SK-N-SH (cell line): ENCODE results near the gene GSTM4. TPM values are rescaled to one million over a fixed set of nuclear protein-coding genes. Genes with fewer than 3 reads are reported as not detected.
"Not testable (repeated sequence)": the region's sequence is repeated elsewhere in the genome, so short reads cannot be mapped to it uniquely, and the experiment has no call there.

ENCODE experiments used
- CTCF ChIA-PET: fragments of 300-600, 350-600 bp; formaldehyde crosslinking; extraction: SDS; loops from one replicate; lab custom pipeline; 2021; lab: Yijun Ruan, JAX
- POLR2A ChIA-PET: fragments of 350-600 bp; sonication (Branson Sonifier 250); formaldehyde crosslinking; extraction: SDS; loops from one replicate; lab custom pipeline; 2020; ENCODE audit warnings: antibody characterized with exemption, inconsistent platforms; lab: Yijun Ruan, JAX
- DNase-seq: peaks from one replicate; pipeline ENCODE4 v3.0.0; 2012
- H2AFZ ChIP-seq: fragments of 200-600 bp; sonication (generic); 2 replicates; pipeline ENCODE4 v1.8.1; 2016; ENCODE audit warnings: antibody characterized with exemption, mild to moderate bottlenecking, low read depth
- H3F3A ChIP-seq: fragments of 200-600 bp; sonication (generic); replicated peaks from 2 replicates; pipeline ENCODE3; 2016; ENCODE audit warnings: antibody characterized with exemption, mild to moderate bottlenecking; ENCODE audit not compliant: insufficient read depth
- H3K27ac ChIP-seq, 2 experiments: fragments of 200-500 bp in 1 of 2; fragments of 200-600 bp in 1 of 2; sonication (Bioruptor generic) in 1 of 2; sonication (generic), shearing (Covaris generic) in 1 of 2; 2 replicates each; pipeline versions ENCODE4 v1.5.1 to v1.6.1; 2014 to 2016; ENCODE audit warnings: low read depth in 2 of 2, inconsistent platforms in 1 of 2, low read length in 1 of 2, mild to moderate bottlenecking in 1 of 2, mixed read lengths in 1 of 2
- H3K27me3 ChIP-seq: fragments of 200-600 bp; sonication (generic), shearing (Covaris generic); 2 replicates; pipeline ENCODE4 v1.6.1; 2016; ENCODE audit warnings: mixed run types; ENCODE audit not compliant: insufficient read depth
- H3K36me3 ChIP-seq, 2 experiments: fragments of 200-500 bp in 1 of 2; fragments of 200-600 bp in 1 of 2; sonication (Bioruptor generic) in 1 of 2; sonication (generic) in 1 of 2; replicated peaks in 1 of 2; 2 replicates each; pipeline versions ENCODE3 to v1.5.1; 2014 to 2016; ENCODE audit warnings: low read length in 1 of 2, mild to moderate bottlenecking in 1 of 2; ENCODE audit not compliant: insufficient read depth in 2 of 2, control insufficient read depth in 1 of 2
- H3K4me1 ChIP-seq, 2 experiments: fragments of 200-500 bp in 1 of 2; fragments of 200-600 bp in 1 of 2; sonication (Bioruptor generic) in 1 of 2; sonication (generic), shearing (Covaris generic) in 1 of 2; 2 replicates each; pipeline versions ENCODE4 v1.5.1 to v1.6.1; 2014 to 2016; ENCODE audit warnings: low read depth in 1 of 2, low read length in 1 of 2, mixed run types in 1 of 2; ENCODE audit not compliant: insufficient read depth in 2 of 2, control insufficient read depth in 1 of 2
- H3K4me2 ChIP-seq: fragments of 200-600 bp; sonication (generic), shearing (Covaris generic); 2 replicates; pipeline ENCODE4 v1.6.1; 2017; ENCODE audit warnings: mixed run types
- H3K4me3 ChIP-seq, 2 experiments: fragments of 200-500 bp in 1 of 2; fragments of 200-600 bp in 1 of 2; sonication (Bioruptor generic) in 1 of 2; sonication (generic), shearing (Covaris generic) in 1 of 2; 2 replicates each; pipeline versions ENCODE4 v1.5.1 to v1.8.1; 2014 to 2016; ENCODE audit warnings: low read depth in 2 of 2, inconsistent platforms in 1 of 2, low read length in 1 of 2, mild to moderate bottlenecking in 1 of 2, mixed read lengths in 1 of 2, moderate library complexity in 1 of 2
- H3K79me2 ChIP-seq: fragments of 200-600 bp; sonication (generic); 2 replicates; pipeline ENCODE4 v1.8.1; 2017; ENCODE audit warnings: mild to moderate bottlenecking; ENCODE audit not compliant: insufficient read depth
- H3K9ac ChIP-seq: fragments of 200-600 bp; sonication (generic); 2 replicates; pipeline ENCODE4 v1.6.1; 2017; ENCODE audit warnings: mixed run types
- H3K9me2 ChIP-seq: fragments of 200-600 bp; sonication (generic); 2 replicates; pipeline ENCODE4 v1.6.1; 2017; ENCODE audit warnings: mixed run types
- H3K9me3 ChIP-seq: fragments of 200-600 bp; sonication (generic); 2 replicates; pipeline ENCODE4 v1.6.1; 2017; ENCODE audit warnings: mixed run types, mild to moderate bottlenecking, moderate library complexity
- H4K20me1 ChIP-seq: fragments of 200-600 bp; sonication (generic); 2 replicates; pipeline ENCODE4 v1.6.1; 2017; ENCODE audit warnings: mild to moderate bottlenecking, mixed run types; ENCODE audit not compliant: insufficient read depth
- CHD2 ChIP-seq: fragments of 150-350 bp; IDR thresholded peaks from 2 replicates; pipeline ENCODE4 v1.6.1; 2018; ENCODE audit warnings: low read length; ENCODE audit not compliant: partially characterized antibody
- EP300 ChIP-seq, 2 experiments: IDR thresholded peaks; 2 replicates each; pipeline versions ENCODE4 v1.4.0 to v1.6.1; 2012; ENCODE audit warnings: borderline replicate concordance in 1 of 2, low read depth in 1 of 2, low read length in 1 of 2
- FOSL2 ChIP-seq: IDR thresholded peaks from 2 replicates; pipeline ENCODE4 v1.4.0; 2012; ENCODE audit warnings: low read depth, mild to moderate bottlenecking, moderate library complexity, borderline replicate concordance
- GATA2 ChIP-seq: sonication (generic); formaldehyde crosslinking; IDR thresholded peaks from 2 replicates; pipeline ENCODE4 v1.5.0; 2020; ENCODE audit warnings: mild to moderate bottlenecking, missing genetic modification reagents
- IRF3 ChIP-seq: fragments of 150-350 bp; IDR thresholded peaks from 2 replicates; pipeline ENCODE4 v1.6.1; 2016; ENCODE audit warnings: mild to moderate bottlenecking, low read depth, low read length
- RAD21 ChIP-seq: IDR thresholded peaks from 2 replicates; pipeline ENCODE4 v1.6.1; 2012; ENCODE audit warnings: mild to moderate bottlenecking, low read length
- TAF1 ChIP-seq: IDR thresholded peaks from 2 replicates; pipeline ENCODE4 v1.6.1; 2012; ENCODE audit warnings: low read depth, mild to moderate bottlenecking, low read length, moderate library complexity, borderline replicate concordance
- TEAD4 ChIP-seq: IDR thresholded peaks from 2 replicates; pipeline ENCODE4 v1.4.0; 2012; ENCODE audit warnings: mild to moderate bottlenecking, borderline replicate concordance; ENCODE audit not compliant: insufficient read depth
- WGBS: methylation state at CpG from one replicate; pipeline ENCODE4 v1.1.6; 2017; ENCODE audit warnings: low lambda C conversion rate; 5-methylcytosine and 5-hydroxymethylcytosine counted together
- polyA plus RNA-seq, 3 experiments: library from polyadenylated mRNA; depleted of rRNA; stranded (reverse); fragments of >200 nt; gene quantifications; 2 replicates each; pipeline ENCODE4 v1.2.3, GENCODE V29; 2012
- TF ChIP-seq, protein P1 (sequence below): IDR thresholded peaks from 2 replicates; pipeline ENCODE4 v1.4.0; 2012; ENCODE audit warnings: low read depth, borderline replicate concordance

GSTM4 gene
- polyA plus RNA-seq, 1 of the 3 experiments (the other 2 are of a cell fraction) = 34.2 TPM

GRCh38 chr1:109689844-109690405, 34.0 kb downstream of the GSTM4 start (continued):
- TF ChIP-seq, protein P1, sequence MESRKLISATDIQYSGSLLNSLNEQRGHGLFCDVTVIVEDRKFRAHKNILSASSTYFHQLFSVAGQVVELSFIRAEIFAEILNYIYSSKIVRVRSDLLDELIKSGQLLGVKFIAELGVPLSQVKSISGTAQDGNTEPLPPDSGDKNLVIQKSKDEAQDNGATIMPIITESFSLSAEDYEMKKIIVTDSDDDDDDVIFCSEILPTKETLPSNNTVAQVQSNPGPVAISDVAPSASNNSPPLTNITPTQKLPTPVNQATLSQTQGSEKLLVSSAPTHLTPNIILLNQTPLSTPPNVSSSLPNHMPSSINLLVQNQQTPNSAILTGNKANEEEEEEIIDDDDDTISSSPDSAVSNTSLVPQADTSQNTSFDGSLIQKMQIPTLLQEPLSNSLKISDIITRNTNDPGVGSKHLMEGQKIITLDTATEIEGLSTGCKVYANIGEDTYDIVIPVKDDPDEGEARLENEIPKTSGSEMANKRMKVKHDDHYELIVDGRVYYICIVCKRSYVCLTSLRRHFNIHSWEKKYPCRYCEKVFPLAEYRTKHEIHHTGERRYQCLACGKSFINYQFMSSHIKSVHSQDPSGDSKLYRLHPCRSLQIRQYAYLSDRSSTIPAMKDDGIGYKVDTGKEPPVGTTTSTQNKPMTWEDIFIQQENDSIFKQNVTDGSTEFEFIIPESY = no peak
- TF ChIP-seq GATA2 = no peak

DNA sequence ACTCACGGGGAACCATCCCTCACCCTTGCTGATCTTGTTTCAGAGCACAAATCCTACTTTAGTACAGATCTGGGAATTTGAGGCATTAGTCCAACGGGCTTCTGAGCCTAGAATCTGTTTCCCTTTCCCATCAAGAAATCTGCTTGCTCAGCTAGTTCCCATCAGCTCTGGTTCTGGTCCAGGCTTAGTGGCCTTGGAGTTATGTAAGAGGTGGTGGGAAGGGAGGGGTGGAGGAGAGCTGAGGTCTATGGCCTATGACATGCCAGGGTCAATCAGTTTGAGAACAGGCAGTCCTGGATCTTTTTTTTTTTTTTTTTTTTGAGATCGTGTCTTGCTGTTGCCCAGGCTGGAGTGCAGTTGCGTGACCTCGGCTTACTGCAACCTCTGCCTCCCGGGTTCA, 35.9 kb downstream of the GSTM4 start:
- Histone ChIP-seq H3K79me2 (no peaks in the 10 kb centered on the region), H3K4me3 (no peak overlapping the region), H3K9me2 (no peaks in the 10 kb centered on the region), H2AFZ (no peak overlapping the region), H3K27me3 (no peaks in the 10 kb centered on the region), H4K20me1 (no peaks in the 10 kb centered on the region), H3K9ac (no peak overlapping the region), H3K4me2 (no peak overlapping the region), H3K27ac (no peak overlapping the region), H3K36me3 (no peaks in the 10 kb centered on the region), H3F3A (no peaks in the 10 kb centered on the region), H3K4me1 (no peaks in the 10 kb centered on the region), H3K9me3 (no peaks in the 10 kb centered on the region)
- TF ChIP-seq TAF1 = no peak
- TF ChIP-seq GATA2 = no peak
- no peak for TF ChIP-seq CHD2
- TF ChIP-seq RAD21 = no peak
- TF ChIP-seq, protein P1 = no peak
- no peak for TF ChIP-seq TEAD4
- TF ChIP-seq IRF3 = no peak
- TF ChIP-seq FOSL2 = no peak
- no peak for TF ChIP-seq EP300 (IDR thresholded peaks at IDR 0.05; ENCODE audit: borderline replicate concordance in 1 of 2, low read depth in 1 of 2, low read length in 1 of 2)
- no CpG with 5 or more reads among the region's 6 CpGs for WGBS
- CTCF ChIA-PET = no interaction called here
- no peak for DNase-seq
- POLR2A ChIA-PET = no interaction called here

DNA sequence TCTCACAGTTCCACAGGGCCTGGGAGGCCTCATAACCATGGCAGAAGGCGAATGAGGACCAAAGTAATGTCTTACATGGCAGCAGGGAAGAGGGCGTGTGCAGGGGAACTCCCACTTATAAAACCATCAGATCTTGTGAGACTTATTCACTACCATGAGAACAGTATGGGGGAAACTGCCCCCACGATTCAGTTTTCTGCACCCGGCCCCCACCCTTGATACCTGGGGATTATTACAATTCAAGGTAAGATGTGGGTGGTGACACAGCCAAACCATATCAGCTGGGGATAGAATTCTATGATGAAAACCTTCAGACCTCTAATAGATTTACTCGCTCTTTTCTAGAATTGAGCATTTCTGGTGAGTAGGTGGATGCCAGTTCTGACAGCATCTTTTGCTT, 38.5 kb downstream of the GSTM4 start:
- H3F3A ChIP-seq, H2AFZ ChIP-seq, H3K4me3 ChIP-seq, H3K36me3 ChIP-seq, POLR2A ChIA-PET, CTCF ChIA-PET, H4K20me1 ChIP-seq, H3K4me2 ChIP-seq, H3K4me1 ChIP-seq, H3K27me3 ChIP-seq, H3K9me3 ChIP-seq, H3K27ac ChIP-seq, H3K9me2 ChIP-seq, DNase-seq, H3K9ac ChIP-seq, H3K79me2 ChIP-seq: not testable (repeated sequence)
- no CpG with 5 or more reads among the region's 5 CpGs for WGBS

- POLR2A ChIA-PET, H3K27me3 ChIP-seq, H3K9me2 ChIP-seq, H2AFZ ChIP-seq, H4K20me1 ChIP-seq, DNase-seq, H3K4me1 ChIP-seq, H3K79me2 ChIP-seq, H3K4me3 ChIP-seq, H3K9ac ChIP-seq, H3F3A ChIP-seq, H3K4me2 ChIP-seq, H3K36me3 ChIP-seq, CTCF ChIA-PET, H3K9me3 ChIP-seq, H3K27ac ChIP-seq: not testable (repeated sequence)
- WGBS = no CpG with 5 or more reads among the region's 3 CpGs
These were observed 39.2 kb downstream of the GSTM4 start for GRCh38 chr1:109695138-109695537.
